ENCODE data around the gene PARP16.

GRCh38 chr15:65254758-65255157, 31.9 kb downstream of the PARP16 start:
- TF ChIP-seq CTCF (IDR thresholded peaks at IDR 0.05) (no peak), POLR2AphosphoS5 (IDR thresholded peaks at IDR 0.05) (no peak), EP300 (IDR thresholded peaks at IDR 0.05) (no peak)

Measured in sigmoid colon (tissue), 4 donors.